K562 (cell line): ENCODE measurements around the gene GCC1.
A peak's percentile ranks its signal among the peaks of the same experiment; 100 is the strongest.

ENCODE experiments used
- FOSL1 ChIP-seq: fragments of 200-800 bp; sonication (Bioruptor generic); conservative IDR thresholded peaks from 2 replicates; pipeline ENCODE4 v1.6.1; 2016; ENCODE audit warnings: missing genetic modification characterization, missing compliant biosample characterization
- PHF8 ChIP-seq: fragments of 200-600 bp; sonication (generic); IDR thresholded peaks from 2 replicates; pipeline ENCODE4 v1.6.1; 2012; ENCODE audit warnings: mixed run types, mild to moderate bottlenecking, inconsistent platforms, low read length, moderate library complexity, borderline replicate concordance
- POLR3G ChIP-seq: IDR thresholded peaks from 2 replicates; pipeline ENCODE4 v1.6.1; 2011; ENCODE audit not compliant: insufficient read length, insufficient replicate concordance; ENCODE audit errors: extremely low read depth
- SMC3 ChIP-seq: conservative IDR thresholded peaks from 2 replicates; pipeline ENCODE4 v1.6.1; 2011; ENCODE audit warnings: low read depth, low read length, improper control_type of control experiment; ENCODE audit not compliant: insufficient read depth
- ZKSCAN8 ChIP-seq: fragments of 200-800 bp; sonication (Bioruptor generic); IDR thresholded peaks from 2 replicates; pipeline ENCODE4 v1.6.1; 2016; ENCODE audit warnings: missing genetic modification characterization, missing compliant biosample characterization
- ZNF696 ChIP-seq: fragments of 250-450 bp; sonication (Bioruptor Pico); conservative IDR thresholded peaks from 2 replicates; pipeline ENCODE4 v1.4.0; 2020; ENCODE audit warnings: mild to moderate bottlenecking, moderate library complexity

- TF ChIP-seq POLR3G = no peak
- no peak for TF ChIP-seq FOSL1 (tag)
- TF ChIP-seq ZNF696 (CRISPR knock-in tag) = no peak
- no peak for TF ChIP-seq PHF8
- 0 out of 2 replicates have a peak, but pooled peaks have one; percentile 43 for TF ChIP-seq SMC3
- TF ChIP-seq ZKSCAN8 (CRISPR knock-in tag) = no peak
These were observed 44.0 kb upstream of the GCC1 start for GRCh38 chr7:127629268-127629854.
